Vagina (tissue), 2 donors: ENCODE measurements around the gene CADPS.

Source experiments
- POLR2A ChIP-seq, 2 donors: fragments of 450-650 bp; IDR thresholded peaks; one replicate each; pipeline ENCODE4 v1.6.1; 2017; ENCODE audit warnings: antibody characterized with exemption in 2 of 2, mild to moderate bottlenecking in 2 of 2, moderate library complexity in 2 of 2
- TF ChIP-seq, protein P1 (sequence below), 3 experiments: fragments of 450-650 bp in 2 of 3; fragments of 200-600 bp in 1 of 3; sonication (generic) in 1 of 3; IDR thresholded peaks; one replicate each; pipeline ENCODE4 v1.5.1; 2017 to 2019; ENCODE audit warnings: antibody characterized with exemption in 3 of 3, mild to moderate bottlenecking in 2 of 3, moderate library complexity in 2 of 3

DNA sequence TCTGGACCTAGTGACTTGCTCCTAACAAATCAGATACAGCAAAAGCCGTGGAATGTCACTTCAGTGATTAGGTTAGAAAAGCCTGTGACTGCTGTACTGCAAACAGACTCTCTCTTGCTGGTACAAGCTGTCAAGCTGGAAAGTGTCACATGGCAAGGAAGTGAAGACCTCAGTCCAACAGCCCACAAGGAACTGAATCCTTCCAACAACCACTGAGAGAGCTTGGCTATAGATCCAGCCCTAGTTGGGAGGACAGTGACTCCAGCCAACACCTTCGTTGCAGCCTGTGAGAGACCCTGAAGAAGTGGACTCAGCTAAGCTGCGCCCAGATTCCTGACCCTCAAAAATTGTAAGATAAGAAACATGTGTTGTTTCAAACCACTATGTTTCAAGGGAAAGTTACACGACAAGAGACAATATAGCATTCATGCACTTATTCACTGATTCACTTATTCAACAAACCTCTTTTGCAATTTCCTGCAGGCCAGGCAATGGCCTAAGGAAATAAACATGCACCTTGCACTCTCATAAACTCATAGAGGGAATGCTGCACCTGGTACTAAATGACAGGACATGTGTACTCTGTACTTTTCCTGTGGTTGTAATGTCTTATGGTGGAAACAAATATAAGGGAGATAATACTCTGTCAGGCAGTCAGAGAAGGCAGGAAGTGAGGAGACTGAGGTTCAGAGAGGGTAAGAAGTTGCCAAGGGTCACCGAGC, 142.9 kb downstream of the CADPS start:
- TF ChIP-seq, protein P1, sequence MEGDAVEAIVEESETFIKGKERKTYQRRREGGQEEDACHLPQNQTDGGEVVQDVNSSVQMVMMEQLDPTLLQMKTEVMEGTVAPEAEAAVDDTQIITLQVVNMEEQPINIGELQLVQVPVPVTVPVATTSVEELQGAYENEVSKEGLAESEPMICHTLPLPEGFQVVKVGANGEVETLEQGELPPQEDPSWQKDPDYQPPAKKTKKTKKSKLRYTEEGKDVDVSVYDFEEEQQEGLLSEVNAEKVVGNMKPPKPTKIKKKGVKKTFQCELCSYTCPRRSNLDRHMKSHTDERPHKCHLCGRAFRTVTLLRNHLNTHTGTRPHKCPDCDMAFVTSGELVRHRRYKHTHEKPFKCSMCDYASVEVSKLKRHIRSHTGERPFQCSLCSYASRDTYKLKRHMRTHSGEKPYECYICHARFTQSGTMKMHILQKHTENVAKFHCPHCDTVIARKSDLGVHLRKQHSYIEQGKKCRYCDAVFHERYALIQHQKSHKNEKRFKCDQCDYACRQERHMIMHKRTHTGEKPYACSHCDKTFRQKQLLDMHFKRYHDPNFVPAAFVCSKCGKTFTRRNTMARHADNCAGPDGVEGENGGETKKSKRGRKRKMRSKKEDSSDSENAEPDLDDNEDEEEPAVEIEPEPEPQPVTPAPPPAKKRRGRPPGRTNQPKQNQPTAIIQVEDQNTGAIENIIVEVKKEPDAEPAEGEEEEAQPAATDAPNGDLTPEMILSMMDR (IDR thresholded peaks at IDR 0.05) = no peak
- TF ChIP-seq POLR2A (IDR thresholded peaks at IDR 0.05) = no peak
